Measurements from ENCODE around the gene KRT222. TPM values are rescaled to one million over a fixed set of nuclear protein-coding genes. Genes with fewer than 3 reads are reported as not detected.

Gene KRT222
- total RNA-seq, 4 donors from 2014 or later = not detected

DNA sequence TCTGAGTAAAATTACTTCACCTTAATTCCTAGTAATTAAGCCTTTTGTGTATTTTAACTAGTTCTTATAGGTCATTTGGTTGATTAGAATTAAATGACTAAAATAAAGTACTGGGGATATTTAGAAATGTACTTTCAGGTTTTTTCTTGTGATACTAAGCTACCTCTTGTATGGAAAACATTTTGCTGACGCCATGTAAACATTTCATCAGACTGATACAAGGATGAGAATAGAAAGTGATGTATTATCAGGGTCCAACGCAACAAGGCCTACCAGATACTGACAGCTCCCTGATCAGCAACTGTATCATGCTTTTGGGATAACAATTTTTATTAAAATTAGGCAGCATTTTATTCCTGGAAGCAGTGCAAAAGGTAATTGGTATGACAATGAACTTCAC lies 19.0 kb downstream of the KRT222 start:
- H3K27me3 ChIP-seq = no peaks in the 10 kb centered on the region
- peaks cover 3 to 47% of the 10 kb centered on the region in 2 donors for H3K36me3 ChIP-seq
- peak overlapping the region in 2 of 4 donors; percentile 98 to 99 for H3K27ac ChIP-seq
- peak overlapping the region in 2 of 4 donors; percentile 75 to 98 for H3K4me3 ChIP-seq
- DNase-seq (no peak), ATAC-seq (no peak)
- no peaks in the 10 kb centered on the region for H3K9me3 ChIP-seq
- in situ Hi-C loops (cut with MboI; ENCODE audit: low sequenced_read_pairs in 4 of 4) (no loop called here), intact Hi-C loops (cut with DNase I; ENCODE audit: low total_unique reads) (loop anchor here (10.0 kb wide), 2 partner anchors 169 to 361 kb away; partner anchors contain the start of gene CDC6)
- H3K4me1 ChIP-seq = peaks cover 28 to 35% of the 10 kb centered on the region in 2 donors
- no peak for TF ChIP-seq POLR2A (IDR thresholded peaks at IDR 0.05)
- TF ChIP-seq CTCF (IDR thresholded peaks at IDR 0.05 in 4 of 5, conservative IDR thresholded peaks at IDR 0.05 in 1 of 5) = no peak

- peaks cover 3 to 51% of the 10 kb centered on the region in 2 donors for H3K36me3 ChIP-seq
- no peaks in the 10 kb centered on the region for H3K9me3 ChIP-seq
- DNase-seq = no peak
- peak overlapping the region in 1 of 4 donors; percentile 99 for H3K27ac ChIP-seq
- intact Hi-C loops (cut with DNase I; ENCODE audit: low total_unique reads) (loop anchor here (10.0 kb wide), 2 partner anchors 170 to 360 kb away; partner anchors contain the start of gene CDC6), in situ Hi-C loops (cut with MboI; ENCODE audit: low sequenced_read_pairs in 4 of 4) (no loop called here)
- peaks cover 28 to 35% of the 10 kb centered on the region in 2 donors for H3K4me1 ChIP-seq
- ATAC-seq = no peak
- TF ChIP-seq POLR2A (IDR thresholded peaks at IDR 0.05) = no peak
- TF ChIP-seq CTCF (IDR thresholded peaks at IDR 0.05 in 4 of 5, conservative IDR thresholded peaks at IDR 0.05 in 1 of 5) = no peak
- H3K27me3 ChIP-seq = no peaks in the 10 kb centered on the region
- no peak overlapping the region for H3K4me3 ChIP-seq
These were observed 19.7 kb downstream of the KRT222 start for GRCh38 chr17:40645291-40645690.

- H3K36me3 ChIP-seq = peaks cover 5 to 73% of the 10 kb centered on the region in 2 donors
- no peaks in the 10 kb centered on the region for H3K4me1 ChIP-seq
- DNase-seq (no peak), ATAC-seq (no peak)
- intact Hi-C loops (cut with DNase I; ENCODE audit: low total_unique reads) = no loop called here
- H3K4me3 ChIP-seq = no peak overlapping the region
- H3K9me3 ChIP-seq = no peaks in the 10 kb centered on the region
- no peak overlapping the region for H3K27ac ChIP-seq
- in situ Hi-C loops (cut with MboI; ENCODE audit: low sequenced_read_pairs in 4 of 4) = no loop called here
- H3K27me3 ChIP-seq = no peaks in the 10 kb centered on the region
- TF ChIP-seq CTCF (IDR thresholded peaks at IDR 0.05 in 4 of 5, conservative IDR thresholded peaks at IDR 0.05 in 1 of 5) = no peak
- TF ChIP-seq POLR2A (IDR thresholded peaks at IDR 0.05) = no peak
These were observed 27.0 kb downstream of the KRT222 start for GRCh38 chr17:40637931-40638330.

DNA sequence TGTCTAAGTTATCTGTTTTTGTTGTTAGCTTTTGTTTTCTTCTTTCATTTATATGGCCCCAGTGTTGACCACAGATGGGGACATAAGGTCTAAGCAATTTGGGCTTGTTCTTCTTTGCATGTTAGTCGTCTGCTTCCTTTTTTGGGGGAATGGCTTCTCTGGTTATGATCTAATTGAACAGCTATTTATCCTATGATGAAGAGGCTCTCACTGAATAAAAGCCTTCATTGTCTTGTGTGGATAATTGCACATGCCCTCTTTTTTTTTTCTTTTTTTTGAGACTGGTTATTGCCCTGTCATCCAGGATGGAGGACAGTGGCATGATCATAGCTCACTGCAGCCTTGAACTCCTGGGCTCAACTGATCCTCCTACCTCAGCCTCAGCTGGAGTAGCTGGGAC lies 31.1 kb downstream of the KRT222 start:
- H3K4me3 ChIP-seq = no peak overlapping the region
- no peaks in the 10 kb centered on the region for H3K9me3 ChIP-seq
- intact Hi-C loops (cut with DNase I; ENCODE audit: low total_unique reads) (no loop called here), in situ Hi-C loops (cut with MboI; ENCODE audit: low sequenced_read_pairs in 4 of 4) (no loop called here)
- no peak overlapping the region for H3K27ac ChIP-seq
- no peak for ATAC-seq
- no peak for DNase-seq
- peaks cover 4 to 86% of the 10 kb centered on the region in 2 donors for H3K36me3 ChIP-seq
- no peaks in the 10 kb centered on the region for H3K4me1 ChIP-seq
- no peaks in the 10 kb centered on the region for H3K27me3 ChIP-seq
- TF ChIP-seq CTCF (IDR thresholded peaks at IDR 0.05 in 4 of 5, conservative IDR thresholded peaks at IDR 0.05 in 1 of 5) = no peak
- no peak for TF ChIP-seq POLR2A (IDR thresholded peaks at IDR 0.05)

DNA sequence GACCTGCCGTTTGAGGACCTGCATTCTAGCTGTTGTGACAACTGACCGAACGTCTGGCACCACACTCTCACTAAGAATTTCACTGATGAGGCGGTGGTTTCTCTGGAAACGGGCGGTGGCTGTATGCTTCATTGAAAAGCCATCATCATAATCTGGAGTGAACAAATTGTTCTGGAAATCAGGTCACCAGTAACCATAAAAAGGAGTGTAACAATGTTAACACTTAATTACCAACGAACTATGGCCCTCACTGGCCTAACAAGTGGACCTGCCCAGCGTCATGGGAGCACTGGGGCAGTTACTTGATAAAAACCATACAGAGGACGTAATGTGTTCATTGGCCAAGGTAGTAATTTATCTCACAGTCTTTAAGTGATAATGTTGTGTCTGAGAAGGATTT lies 32.8 kb downstream of the KRT222 start:
- intact Hi-C loops (cut with DNase I; ENCODE audit: low total_unique reads) = no loop called here
- in situ Hi-C loops (cut with MboI; ENCODE audit: low sequenced_read_pairs in 4 of 4) = no loop called here

More for the DNA sequence above, 32.8 kb downstream of the KRT222 start:
- no peak overlapping the region for H3K27ac ChIP-seq
- no peak for DNase-seq
- H3K4me3 ChIP-seq = no peak overlapping the region
- peaks cover 4 to 94% of the 10 kb centered on the region in 2 donors for H3K36me3 ChIP-seq
- no peak for ATAC-seq
- no peaks in the 10 kb centered on the region for H3K27me3 ChIP-seq
- no peaks in the 10 kb centered on the region for H3K4me1 ChIP-seq
- H3K9me3 ChIP-seq = no peaks in the 10 kb centered on the region
- TF ChIP-seq CTCF (IDR thresholded peaks at IDR 0.05 in 4 of 5, conservative IDR thresholded peaks at IDR 0.05 in 1 of 5) (no peak), POLR2A (IDR thresholded peaks at IDR 0.05) (no peak)
